T-helper 17 cell (primary cell): Measurements from ENCODE around the gene IVL. TPM values are rescaled to one million over a fixed set of nuclear protein-coding genes. Genes with fewer than 3 reads are reported as not detected.

ENCODE experiments used
- ATAC-seq: fragments of 150-1000 bp; cut with Tn5 transposase; 2 replicates; pipeline ENCODE4 v1.10.0; 2021; ENCODE audit warnings: mild to moderate bottlenecking, moderate library complexity
- DNase-seq, 3 donors: peaks; one replicate each; pipeline versions ENCODE4 v3.0.0 to v3.0.0-alpha.2; 2020 to 2021
- H3K9me3 ChIP-seq: one replicate; pipeline ENCODE4 v1.7.0; 2013; ENCODE audit warnings: low read length, mild to moderate bottlenecking; ENCODE audit not compliant: control insufficient read depth, poor library complexity, severe bottlenecking
- H3K27ac Mint-ChIP-seq: one replicate; pipeline ENCODE4 v1.8.0; 2022; ENCODE audit warnings: mild to moderate bottlenecking, moderate library complexity, mixed read lengths
- H3K27me3 Mint-ChIP-seq: one replicate; pipeline ENCODE4 v1.8.0; 2022; ENCODE audit warnings: mixed read lengths
- H3K36me3 Mint-ChIP-seq: one replicate; pipeline ENCODE4 v1.8.0; 2022; ENCODE audit warnings: low read depth, mixed read lengths
- H3K4me1 Mint-ChIP-seq: one replicate; pipeline ENCODE4 v1.8.0; 2022; ENCODE audit warnings: mild to moderate bottlenecking, mixed read lengths
- H3K4me3 Mint-ChIP-seq: one replicate; pipeline ENCODE4 v1.8.0; 2022; ENCODE audit warnings: mild to moderate bottlenecking, moderate library complexity, mixed read lengths
- total RNA-seq, 4 donors: library from RNA in 2 of 4; stranded (reverse) in 2 of 4; gene quantifications; one replicate each; pipeline ENCODE4 v1.2.3 and lab custom pipeline; 2022 to 2026

IVL gene
- total RNA-seq, 2 donors from 2014 or later: not detected

- Mint-ChIP-seq H3K27ac (no peak overlapping the region), H3K27me3 (peaks cover 24% of the 10 kb centered on the region), H3K4me1 (no peaks in the 10 kb centered on the region), H3K36me3 (peaks cover 3% of the 10 kb centered on the region), H3K4me3 (no peak overlapping the region)
- ATAC-seq (no peak), DNase-seq (no peak)
- no peaks in the 10 kb centered on the region for H3K9me3 ChIP-seq
Observed at GRCh38 chr1:152941037-152941711, 32.8 kb downstream of the IVL start.

GRCh38 chr1:152942161-152942560 is 33.8 kb downstream of the IVL start:
- no peak overlapping the region for H3K27ac Mint-ChIP-seq
- ATAC-seq (no peak), DNase-seq (no peak)
- H3K27me3 Mint-ChIP-seq: peaks cover 33% of the 10 kb centered on the region
- H3K36me3 Mint-ChIP-seq: peaks cover 3% of the 10 kb centered on the region
- H3K9me3 ChIP-seq: no peaks in the 10 kb centered on the region
- no peaks in the 10 kb centered on the region for H3K4me1 Mint-ChIP-seq
- H3K4me3 Mint-ChIP-seq: no peak overlapping the region

- ATAC-seq (no peak), DNase-seq (no peak)
- Mint-ChIP-seq H3K27me3 (peaks cover 47% of the 10 kb centered on the region), H3K27ac (no peak overlapping the region), H3K4me1 (no peaks in the 10 kb centered on the region), H3K36me3 (no peaks in the 10 kb centered on the region), H3K4me3 (no peak overlapping the region)
- H3K9me3 ChIP-seq: no peaks in the 10 kb centered on the region
Observed at GRCh38 chr1:152946248-152946647, 37.9 kb downstream of the IVL start.

GRCh38 chr1:152946651-152947256 is 38.4 kb downstream of the IVL start, which contains the start of gene SPRR5:
SPRR5 (plus strand) TSS chr1:152947206; CDS start chr1:152948555, 1,349 bp downstream.
- no peaks in the 10 kb centered on the region for H3K4me1 Mint-ChIP-seq
- DNase-seq (no peak), ATAC-seq (no peak)
- H3K36me3 Mint-ChIP-seq: no peaks in the 10 kb centered on the region
- no peak within 1 kb of the TSS for H3K4me3 Mint-ChIP-seq
- H3K9me3 ChIP-seq: no peaks in the 10 kb centered on the region
- H3K27me3 Mint-ChIP-seq: peaks cover 53% of the 10 kb centered on the region
- H3K27ac Mint-ChIP-seq: no peak within 1 kb of the TSS

- Mint-ChIP-seq H3K27me3 (peaks cover 57% of the 10 kb centered on the region), H3K36me3 (no peaks in the 10 kb centered on the region), H3K4me1 (no peaks in the 10 kb centered on the region), H3K4me3 (no peak overlapping the region), H3K27ac (no peak overlapping the region)
- no peaks in the 10 kb centered on the region for H3K9me3 ChIP-seq
- ATAC-seq: no peak
- no peak for DNase-seq
Observed at GRCh38 chr1:152951711-152952110, 43.4 kb downstream of the IVL start.

GRCh38 chr1:152953761-152954160 is 45.4 kb downstream of the IVL start:
- no peaks in the 10 kb centered on the region for H3K36me3 Mint-ChIP-seq
- H3K27me3 Mint-ChIP-seq: peaks cover 53% of the 10 kb centered on the region
- no peak for DNase-seq
- ATAC-seq: no peak
- H3K4me1 Mint-ChIP-seq: no peaks in the 10 kb centered on the region
- no peak overlapping the region for H3K4me3 Mint-ChIP-seq
- no peaks in the 10 kb centered on the region for H3K9me3 ChIP-seq
- no peak overlapping the region for H3K27ac Mint-ChIP-seq

- DNase-seq (no peak), ATAC-seq (no peak)
- Mint-ChIP-seq H3K4me1 (no peaks in the 10 kb centered on the region), H3K36me3 (no peaks in the 10 kb centered on the region), H3K27ac (no peak overlapping the region), H3K27me3 (peaks cover 52% of the 10 kb centered on the region), H3K4me3 (no peak overlapping the region)
- H3K9me3 ChIP-seq: no peaks in the 10 kb centered on the region
Observed at GRCh38 chr1:152954436-152954835, 46.1 kb downstream of the IVL start.

- ATAC-seq (no peak), DNase-seq (no peak)
Observed at GRCh38 chr1:152957561-152957960, 49.2 kb downstream of the IVL start.

GRCh38 chr1:152959273-152959672 is 50.9 kb downstream of the IVL start:
- DNase-seq (no peak), ATAC-seq (no peak)
- H3K9me3 ChIP-seq: no peaks in the 10 kb centered on the region
- no peak overlapping the region for H3K27ac Mint-ChIP-seq
- H3K4me3 Mint-ChIP-seq: no peak overlapping the region
- H3K4me1 Mint-ChIP-seq: no peaks in the 10 kb centered on the region
- no peaks in the 10 kb centered on the region for H3K36me3 Mint-ChIP-seq
- H3K27me3 Mint-ChIP-seq: peaks cover 14% of the 10 kb centered on the region

More at GRCh38 chr1:152957561-152957960, 49.2 kb downstream of the IVL start:
- Mint-ChIP-seq H3K27ac (no peak overlapping the region), H3K36me3 (no peaks in the 10 kb centered on the region), H3K4me3 (no peak overlapping the region), H3K4me1 (no peaks in the 10 kb centered on the region), H3K27me3 (peaks cover 28% of the 10 kb centered on the region)
- no peaks in the 10 kb centered on the region for H3K9me3 ChIP-seq

- Mint-ChIP-seq H3K4me3 (no peak overlapping the region), H3K36me3 (no peaks in the 10 kb centered on the region), H3K27me3 (peaks cover 10% of the 10 kb centered on the region), H3K4me1 (no peaks in the 10 kb centered on the region), H3K27ac (no peak overlapping the region)
- no peak for ATAC-seq
- H3K9me3 ChIP-seq: no peaks in the 10 kb centered on the region
- DNase-seq: no peak
Observed at GRCh38 chr1:152959801-152960451, 51.6 kb downstream of the IVL start.

GRCh38 chr1:152960452-152961044 is 52.2 kb downstream of the IVL start:
- Mint-ChIP-seq H3K4me3 (no peak overlapping the region), H3K36me3 (no peaks in the 10 kb centered on the region), H3K27ac (no peak overlapping the region), H3K4me1 (no peaks in the 10 kb centered on the region), H3K27me3 (peaks cover 10% of the 10 kb centered on the region)
- DNase-seq (no peak), ATAC-seq (no peak)
- no peaks in the 10 kb centered on the region for H3K9me3 ChIP-seq
